Heart left ventricle (tissue), 16 donors: ENCODE measurements around the gene HCK. TPM values are rescaled to one million over a fixed set of nuclear protein-coding genes. Genes with fewer than 3 reads are reported as not detected.

Source experiments
- ATAC-seq, 4 donors: fragments of 200-7000 bp; cut with Tn5 transposase; one replicate each; pipeline ENCODE4 v1.9.1; 2020 to 2022; ENCODE audit warnings: moderate library complexity in 4 of 4, mild to moderate bottlenecking in 3 of 4, moderate number of reproducible peaks in 1 of 4
- DNase-seq, 5 donors: peaks; one replicate each; pipeline ENCODE4 v3.0.0-alpha.2; 2020
- H3K27ac ChIP-seq, 12 donors: fragments of 200-600 bp; sonication (generic) in 4 of 12; one replicate each; pipeline versions ENCODE4 v1.5.0 to v1.8.0; 2016 to 2022; ENCODE audit warnings: mild to moderate bottlenecking in 2 of 12
- H3K27me3 ChIP-seq, 9 donors: fragments of 200-600 bp; sonication (generic) in 2 of 9; one replicate each; pipeline versions ENCODE4 v1.5.1 to v1.8.0; 2016 to 2022; ENCODE audit warnings: mild to moderate bottlenecking in 3 of 9
- H3K36me3 ChIP-seq, 9 donors: fragments of 200-600 bp; sonication (generic) in 2 of 9; one replicate each; pipeline versions ENCODE4 v1.5.0 to v1.8.0; 2018 to 2022; ENCODE audit warnings: mild to moderate bottlenecking in 2 of 9
- H3K4me1 ChIP-seq, 12 donors: fragments of 200-600 bp; sonication (generic) in 4 of 12; one replicate each; pipeline versions ENCODE4 v1.5.0 to v1.8.0; 2016 to 2022; ENCODE audit warnings: mild to moderate bottlenecking in 3 of 12
- H3K4me3 ChIP-seq, 12 donors: fragments of 200-600 bp; sonication (generic) in 4 of 12; one replicate each; pipeline versions ENCODE4 v1.5.0 to v1.8.0; 2017 to 2022; ENCODE audit warnings: mild to moderate bottlenecking in 9 of 12, moderate library complexity in 4 of 12
- H3K9me3 ChIP-seq, 12 donors: fragments of 200-600 bp; sonication (generic) in 4 of 12; one replicate each; pipeline versions ENCODE4 v1.5.0 to v1.8.0; 2016 to 2022; ENCODE audit warnings: mild to moderate bottlenecking in 1 of 12
- CTCF ChIP-seq, 12 donors: fragments of 200-600 bp; sonication (generic) in 4 of 12; IDR thresholded peaks; one replicate each; pipeline versions ENCODE4 v1.5.0 to v1.8.0; 2018 to 2022; ENCODE audit warnings: antibody characterized with exemption in 12 of 12, mild to moderate bottlenecking in 5 of 12
- POLR2A ChIP-seq, 2 donors: fragments of 450-650 bp; IDR thresholded peaks; one replicate each; pipeline ENCODE4 v1.6.1; 2017; ENCODE audit warnings: antibody characterized with exemption in 2 of 2, mild to moderate bottlenecking in 2 of 2, moderate library complexity in 2 of 2
- WGBS, 4 donors: extraction: QIAGEN DNeasy Blood & Tissue Kit in 2 of 4; methylation state at CpG; one replicate each; pipeline versions ENCODE4 v1.1.5 to v1.1.7; 2013 to 2018; 5-methylcytosine and 5-hydroxymethylcytosine counted together
- intact Hi-C, 10 donors: fragments of 100-400 bp; cut with DNase I; formaldehyde crosslinking; loops; one replicate each; pipeline versions ENCODE4 v1.11.1 to v1.14.2; 2022
- polyA plus RNA-seq, 2 donors: library from polyadenylated mRNA; stranded (reverse); fragments of 200-250 nt; gene quantifications; one replicate each; pipeline ENCODE4 v1.2.3, GENCODE V29; 2013
- total RNA-seq, 9 donors: library from RNA; depleted of rRNA in 2 of 9; stranded (reverse); fragments of >200 nt in 2 of 9; fragmentation: NEBNext Ultra II Directional in 3 of 9; extraction: Animal tissue kit (Norgen Biotek cat#: 25700) in 3 of 9; gene quantifications; one replicate each; pipeline versions ENCODE4 v1.1.0 to v1.2.4, GENCODE V29; 2016 to 2023
- donor health status: ischemic (EF 13 %, LVEDD 7.1; RV severe dilation, severe dysfunction).
- donor health status: healthy with polysubstance abuse.
- donor health status: DM: no; HTN: yes; CAD: no.
- donor health status: DM: no; HTN: no; CAD: no.
- donor health status: ischemic (EF 25% LVEDD 6.9; RV normal size, moderate dysfunction).
- donor health status: ischemic (EF 25% LVEDD 5.7; RV mildly dilated, moderate dysfunction).
- donor health status: healthy.
- donor health status: DM: yes; HTN: yes; CAD: no.
- donor health status: ischemic (EF 35%, LVEDD 5.7; RV mildly dilated, moderate dysfunction).
- donor health status: nonischemic (EF 11% LVEDD 7.7; RV severe dilation, severe dysfunction).
- donor health status: DM: yes; HTN: yes; CAD: no.
- donor health status: PGD.
- donor health status: ischemic (EF 29% LVEDD 5.4; RV normal size, mild dysfunction).
- donor health status: nonischemic (EF 23%, LVEDD 6.1; RV moderate dilation, normal function).

The HCK gene
- total and polyA plus RNA-seq, 11 donors = 1.4 to 52.0 (median 4.4) TPM

- WGBS, 4 donors = 91 to 93% (median 92%) methylated on average over 4 of the region's 4 CpGs
- no peaks in the 10 kb centered on the region for H3K9me3 ChIP-seq
- ATAC-seq (no peak), DNase-seq (no peak)
- H3K36me3 ChIP-seq = peaks cover 0 to 13% (median 0%) of the 10 kb centered on the region in 9 donors
- H3K4me1 ChIP-seq = peaks cover 0 to 2% (median 0%) of the 10 kb centered on the region in 12 donors
- H3K27ac ChIP-seq = no peak overlapping the region
- H3K4me3 ChIP-seq = no peak overlapping the region
- no peaks in the 10 kb centered on the region for H3K27me3 ChIP-seq
- TF ChIP-seq POLR2A (IDR thresholded peaks at IDR 0.05) = no peak
- intact Hi-C loops = no loop called here
Measured at GRCh38 chr20:32124916-32125454, 72.9 kb downstream of the HCK start.

- no peaks in the 10 kb centered on the region for H3K9me3 ChIP-seq
- no peak for TF ChIP-seq CTCF (IDR thresholded peaks at IDR 0.05)
- no peak for TF ChIP-seq POLR2A (IDR thresholded peaks at IDR 0.05)
- no peaks in the 10 kb centered on the region for H3K27me3 ChIP-seq
- H3K4me3 ChIP-seq = no peak overlapping the region
- intact Hi-C loops = no loop called here
- ATAC-seq = no peak
- no peak overlapping the region for H3K27ac ChIP-seq
- peaks cover 0 to 13% (median 0%) of the 10 kb centered on the region in 9 donors for H3K36me3 ChIP-seq
- WGBS, 4 donors = 94 to 95% (median 95%) methylated on average over 5 of the region's 5 CpGs
- peaks cover 0 to 7% (median 1%) of the 10 kb centered on the region in 12 donors for H3K4me1 ChIP-seq
- no peak for DNase-seq
Measured at GRCh38 chr20:32125506-32125905, 73.5 kb downstream of the HCK start.

GRCh38 chr20:32126919-32127318 is 74.9 kb downstream of the HCK start:
- DNase-seq = no peak
- H3K4me1 ChIP-seq = peaks cover 0 to 14% (median 2%) of the 10 kb centered on the region in 12 donors
- ATAC-seq = no peak

GRCh38 chr20:32127347-32127746 is 75.3 kb downstream of the HCK start:
- peaks cover 0 to 14% (median 2%) of the 10 kb centered on the region in 12 donors for H3K4me1 ChIP-seq
- no peak for ATAC-seq
- H3K4me3 ChIP-seq = no peak overlapping the region
- whole genome bisulfite sequencing, 4 donors = 92 to 95% (median 94%) methylated on average over 5 of the region's 5 CpGs
- H3K36me3 ChIP-seq = peaks cover 0 to 18% (median 0%) of the 10 kb centered on the region in 9 donors
- no peaks in the 10 kb centered on the region for H3K9me3 ChIP-seq
- TF ChIP-seq POLR2A (IDR thresholded peaks at IDR 0.05) = no peak
- no peak for TF ChIP-seq CTCF (IDR thresholded peaks at IDR 0.05)
- no peak for DNase-seq
- no peak overlapping the region for H3K27ac ChIP-seq
- intact Hi-C loops = no loop called here
- no peaks in the 10 kb centered on the region for H3K27me3 ChIP-seq

More at GRCh38 chr20:32126919-32127318, 74.9 kb downstream of the HCK start:
- no peaks in the 10 kb centered on the region for H3K9me3 ChIP-seq
- H3K27me3 ChIP-seq = no peaks in the 10 kb centered on the region
- intact Hi-C loops = no loop called here
- H3K27ac ChIP-seq = no peak overlapping the region
- peaks cover 0 to 14% (median 0%) of the 10 kb centered on the region in 9 donors for H3K36me3 ChIP-seq
- H3K4me3 ChIP-seq = no peak overlapping the region
- no peak for TF ChIP-seq CTCF (IDR thresholded peaks at IDR 0.05)
- WGBS, 4 donors = 85 to 98% (median 91%) methylated on average over 8 of the region's 8 CpGs

- Histone ChIP-seq H3K4me1 (peaks cover 0 to 14% (median 2%) of the 10 kb centered on the region in 12 donors), H3K27ac (no peak overlapping the region), H3K27me3 (no peaks in the 10 kb centered on the region), H3K36me3 (peaks cover 0 to 26% (median 4%) of the 10 kb centered on the region in 9 donors), H3K4me3 (no peak overlapping the region), H3K9me3 (no peaks in the 10 kb centered on the region)
- DNase-seq (no peak), ATAC-seq (no peak)
- no peak for TF ChIP-seq CTCF (IDR thresholded peaks at IDR 0.05)
- TF ChIP-seq POLR2A (IDR thresholded peaks at IDR 0.05) = no peak
- intact Hi-C loops = no loop called here
- 87 to 98% (median 94%) methylated on average over 2 of the region's 2 CpGs for WGBS, 4 donors
Measured at GRCh38 chr20:32128167-32128566, 76.1 kb downstream of the HCK start.
